Neural progenitor cell (in vitro differentiated cells): ENCODE data around the gene IL6R.

Experiments used
- CTCF ChIP-seq: fragments of 200-600 bp; sonication (generic); IDR thresholded peaks from 2 replicates; pipeline ENCODE4 v1.5.1; 2017; ENCODE audit warnings: antibody characterized with exemption, mild to moderate bottlenecking
- EZH2 ChIP-seq: fragments of 200-600 bp; sonication (generic); IDR thresholded peaks from 2 replicates; pipeline ENCODE4 v1.6.1; 2017; ENCODE audit warnings: antibody characterized with exemption, mild to moderate bottlenecking, moderate library complexity
- EZH2phosphoT487 ChIP-seq: fragments of 200-600 bp; sonication (generic); IDR thresholded peaks from 2 replicates; pipeline ENCODE4 v1.6.1; 2017; ENCODE audit warnings: antibody characterized with exemption

GRCh38 chr1:154489695-154490274 is 84.6 kb downstream of the IL6R start:
- TF ChIP-seq CTCF (no peak), EZH2 (no peak), EZH2phosphoT487 (no peak)
